Activated CD4-positive, alpha-beta T cell treated with anti-CD3 and anti-CD28 coated beads, Interleukin-2, Interleukin-6, amounts not matched to agents 100 ng/mL and 50 ng/mL, durations not matched to agents 16 hours and 8 hours (primary cell): Measurements from ENCODE around the gene USP32.

Experiments
- DNase-seq: peaks from one replicate; pipeline ENCODE4 v3.0.0-alpha.2; 2020

The USP32 gene

GRCh38 chr17:60147553-60148223, 244.2 kb downstream of the USP32 start:
- DNase-seq = no peak

DNA sequence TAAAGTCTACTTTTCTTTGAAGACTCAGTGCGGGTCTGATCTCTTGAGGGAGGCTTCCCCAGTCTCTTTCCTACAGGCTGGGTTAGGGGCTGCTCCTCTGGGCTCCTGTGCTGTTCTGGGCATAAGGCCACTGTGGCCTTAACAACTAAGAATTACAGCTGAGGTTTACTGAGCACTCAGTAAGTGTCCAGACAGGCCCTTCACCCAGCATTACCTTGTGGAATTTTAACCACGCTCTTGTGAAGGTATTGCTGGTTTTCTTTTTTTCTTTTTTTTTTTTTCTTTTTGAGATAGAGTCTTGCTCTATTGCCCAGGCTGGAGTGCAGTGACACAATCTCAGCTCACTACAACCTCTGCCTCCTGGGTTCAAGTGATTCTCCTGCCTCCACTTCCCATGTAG, 245.7 kb downstream of the USP32 start:
- DNase-seq = no peak

DNA sequence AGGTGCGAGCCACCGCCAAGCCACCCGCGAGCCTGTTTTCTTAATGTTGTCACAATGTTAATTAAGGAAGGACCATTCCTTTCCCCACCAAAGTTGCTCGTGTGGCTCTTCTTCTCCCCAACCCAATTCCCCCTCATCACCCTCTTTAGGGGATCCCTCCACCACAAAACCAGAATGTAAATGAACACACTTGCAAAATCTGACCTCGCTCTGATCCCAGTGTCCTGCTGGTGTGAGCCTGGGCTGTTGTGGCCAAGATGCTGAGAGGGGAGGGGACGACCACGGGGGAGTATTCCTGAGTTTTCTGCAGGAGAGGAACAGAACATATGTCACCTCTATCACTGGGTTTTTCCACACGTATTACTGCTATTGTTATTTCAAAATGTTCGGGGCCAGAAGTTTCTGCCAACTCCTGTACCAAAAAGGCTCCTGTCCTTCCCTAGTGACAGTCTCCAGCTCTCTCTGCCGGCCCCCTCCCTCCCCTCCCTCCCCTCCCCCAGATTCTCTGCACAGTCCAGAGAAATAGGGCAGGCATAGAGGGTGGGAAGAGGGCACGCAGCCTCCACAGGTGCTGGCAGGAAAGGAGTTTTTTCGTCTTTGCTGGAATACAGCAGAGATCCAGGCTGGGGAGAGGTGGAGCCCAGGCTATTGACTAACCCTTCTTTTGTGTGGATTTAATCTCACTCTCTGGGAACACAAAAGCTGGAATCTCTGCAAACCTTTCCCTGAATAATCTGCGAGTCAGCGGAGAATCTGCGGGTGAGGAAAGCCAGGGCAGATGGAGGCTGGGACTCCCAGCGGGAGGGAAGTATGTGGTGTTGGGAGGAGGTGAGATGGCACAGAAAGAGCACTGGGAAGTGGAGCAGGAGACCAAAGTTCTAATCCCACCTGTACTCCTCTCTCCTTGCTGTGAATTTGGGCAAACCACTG, 246.7 kb downstream of the USP32 start:
- DNase-seq = no peak

- peak; percentile 88 for DNase-seq
Observed at GRCh38 chr17:60142872-60143499, 248.9 kb downstream of the USP32 start.

DNA sequence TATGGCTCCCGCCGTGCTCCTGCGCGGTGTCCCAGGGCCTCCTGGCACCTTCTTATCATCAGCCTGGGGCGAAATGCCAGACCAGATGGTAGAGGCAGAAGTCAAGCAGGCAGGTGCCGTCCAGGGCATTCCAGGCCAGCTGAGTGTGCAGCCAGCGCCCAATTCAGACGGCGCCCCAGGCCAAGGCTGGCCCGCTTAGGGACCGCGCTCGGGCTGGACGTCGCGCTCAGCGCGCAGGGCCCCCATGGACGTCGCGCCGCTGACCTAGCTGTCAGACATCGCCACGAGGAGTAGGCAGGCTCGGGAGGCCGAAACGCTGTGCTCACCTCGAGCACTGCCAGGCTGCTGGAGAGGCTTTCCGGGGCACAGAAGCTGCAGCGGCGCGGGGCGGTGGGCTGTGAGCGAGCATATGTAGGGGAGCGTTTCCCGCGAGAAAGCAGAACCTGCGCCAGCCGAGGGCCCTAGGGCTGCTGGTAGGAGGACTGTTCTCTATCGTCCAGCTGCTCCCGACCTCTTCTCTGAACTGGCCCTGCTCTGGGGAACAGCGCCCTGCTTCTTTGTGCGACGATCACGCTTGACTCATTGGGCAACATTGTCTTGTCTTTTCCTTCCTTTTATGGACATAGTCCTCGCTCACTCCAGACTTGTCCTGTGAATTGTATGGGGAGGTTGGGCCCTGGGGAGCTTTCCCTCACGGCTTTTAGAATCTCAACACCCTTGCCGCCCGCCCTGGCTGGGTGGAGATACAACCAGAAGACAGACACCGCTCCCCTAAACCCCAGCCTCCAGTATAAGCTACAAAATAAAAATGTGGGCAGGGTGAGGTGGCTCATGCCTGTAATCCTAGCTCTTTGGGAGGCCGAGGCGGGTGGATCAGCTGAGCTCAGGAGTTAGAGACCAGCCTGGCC, 250.6 kb downstream of the USP32 start:
- no peak for DNase-seq

DNA sequence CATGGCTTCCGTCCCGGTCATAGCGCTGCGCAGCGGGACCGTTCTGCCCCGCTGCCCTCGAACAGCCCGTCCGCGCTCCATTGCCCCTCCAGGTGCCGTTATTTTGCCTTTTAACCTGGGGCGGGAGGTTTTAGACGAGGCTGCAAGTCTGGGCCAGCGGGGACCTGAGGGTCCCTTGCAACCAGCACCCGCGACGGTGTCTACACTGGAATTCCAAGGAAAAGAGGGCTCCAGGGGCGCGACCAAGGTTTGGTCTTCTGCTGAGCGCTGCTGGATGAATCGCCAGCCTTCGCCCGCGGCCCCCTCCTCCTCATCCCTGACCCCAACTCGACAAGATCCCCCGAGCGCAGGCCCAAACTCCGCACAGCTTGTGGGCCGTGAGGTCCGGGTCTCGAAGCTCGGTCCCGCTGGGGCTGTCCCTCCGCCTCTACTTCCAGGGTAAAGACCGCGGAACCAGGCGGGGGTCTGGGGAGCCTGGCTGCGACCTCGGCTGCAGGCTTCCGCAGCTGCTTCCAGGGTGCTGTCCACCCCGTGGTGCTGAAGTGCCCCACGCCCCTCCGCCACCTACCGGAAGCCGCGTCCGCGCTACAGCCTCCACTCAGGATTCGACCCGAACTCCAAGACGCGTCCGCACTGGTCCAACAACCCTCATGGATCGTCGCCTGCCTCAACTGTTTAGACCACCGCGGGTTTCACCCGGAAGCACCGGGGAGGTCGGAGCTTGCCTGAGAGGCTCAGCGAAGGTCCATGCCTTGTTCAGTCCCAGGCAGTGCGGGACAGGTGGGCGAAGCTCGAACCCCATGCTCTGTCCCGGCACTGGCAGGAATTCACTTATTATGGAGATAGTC, 252.3 kb downstream of the USP32 start:
- DNase-seq = peak; percentile 53

DNA sequence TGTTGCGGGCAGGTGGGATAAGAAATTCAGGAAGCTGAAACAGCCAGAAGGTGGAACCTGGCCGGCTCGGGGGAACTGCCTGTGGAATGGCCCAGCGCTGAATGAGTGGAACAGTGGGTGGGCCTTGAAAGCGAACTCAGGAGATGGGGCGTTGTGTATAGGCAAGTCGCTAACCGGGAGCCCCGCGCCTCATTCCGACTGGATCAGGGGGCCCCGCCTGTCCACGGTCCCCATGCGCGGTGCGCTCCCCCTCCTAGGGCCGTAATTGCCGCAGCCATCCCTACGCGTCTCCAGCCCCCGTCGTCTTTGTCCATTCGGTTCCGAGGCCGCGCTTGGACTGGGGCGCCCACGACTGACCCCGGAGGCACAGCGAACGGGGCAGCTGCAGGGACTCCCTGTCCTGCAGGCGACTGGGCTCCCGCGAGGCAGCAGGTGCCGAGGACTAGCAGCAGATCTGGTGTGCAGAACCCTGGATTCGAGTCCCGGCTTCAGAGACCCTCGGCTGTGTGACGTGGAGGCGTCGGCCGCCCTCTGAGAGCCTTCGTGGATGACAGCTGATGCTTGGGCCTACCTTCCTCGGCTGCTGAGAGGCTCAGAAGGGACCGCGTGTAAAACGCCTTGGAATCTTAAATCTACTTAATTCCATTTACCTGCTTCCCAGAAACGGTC, 253.0 kb downstream of the USP32 start:
- DNase-seq = no peak

- no peak for DNase-seq
Observed at GRCh38 chr17:60137731-60138130, 254.2 kb downstream of the USP32 start.

DNA sequence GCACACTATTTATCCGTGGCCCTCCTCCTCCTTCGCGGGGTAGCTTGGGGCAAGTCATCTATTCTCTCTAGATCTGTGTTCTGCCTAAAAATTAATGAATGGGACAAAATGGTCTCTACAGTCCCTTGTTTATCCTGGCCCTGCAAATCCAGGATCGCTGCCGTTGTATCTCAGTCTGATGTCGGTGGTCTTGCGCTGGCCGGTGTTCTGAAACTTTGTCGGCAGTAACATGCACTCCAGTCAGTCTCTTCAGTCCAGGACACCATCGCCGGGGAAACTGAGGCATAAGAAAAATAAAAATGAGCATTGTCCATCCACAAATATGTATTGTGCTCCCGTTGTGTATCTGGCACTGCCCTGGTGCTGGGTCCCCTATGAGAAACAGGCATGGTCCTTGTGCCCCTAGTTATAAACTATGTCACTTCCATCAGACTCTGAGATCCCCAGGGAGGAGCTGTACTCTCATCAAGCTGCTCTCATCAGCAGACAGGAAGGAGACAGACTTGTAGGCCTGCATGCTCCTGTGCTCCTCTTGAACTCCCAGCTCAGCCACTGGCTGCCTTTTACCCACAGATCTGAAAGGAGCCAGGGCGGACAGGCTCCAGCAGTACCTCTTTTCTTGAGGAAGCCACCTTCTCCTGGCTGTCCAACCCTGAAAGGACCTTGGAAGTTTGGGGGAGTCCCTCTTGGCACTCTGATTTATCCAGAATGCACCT, 255.8 kb downstream of the USP32 start:
- DNase-seq = no peak

- DNase-seq = peak; percentile 93
Observed at GRCh38 chr17:60135151-60135950, 256.6 kb downstream of the USP32 start.

- DNase-seq = peak; percentile 41
Observed at GRCh38 chr17:60134396-60135150, 257.4 kb downstream of the USP32 start.

- no peak for DNase-seq
Observed at GRCh38 chr17:60130466-60130865, 261.5 kb downstream of the USP32 start.

DNA sequence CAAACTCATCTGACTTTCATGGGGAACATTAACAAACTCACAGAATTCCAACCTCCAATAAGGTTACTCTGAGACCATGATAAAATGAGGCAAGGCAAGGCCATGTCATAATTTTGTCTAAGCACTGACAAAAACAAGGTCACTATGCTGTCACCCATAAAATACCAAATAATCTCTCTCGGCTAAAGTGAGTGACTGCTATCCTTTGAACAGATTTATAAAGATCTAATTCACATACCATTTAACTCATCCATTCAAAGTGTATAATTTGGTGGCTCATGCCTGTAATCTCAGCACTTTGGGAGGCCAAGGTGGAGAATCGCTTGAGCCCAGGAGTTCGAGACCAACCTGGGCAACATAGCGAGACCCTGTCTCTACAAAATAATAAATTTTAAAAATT, 262.8 kb downstream of the USP32 start:
- no peak for DNase-seq
